H9 (cell line): ENCODE data around the gene C1orf226. TPM values are rescaled to one million over a fixed set of nuclear protein-coding genes. Genes with fewer than 3 reads are reported as not detected.

ENCODE experiments used
- DNase-seq: peaks from one replicate; pipeline ENCODE4 v3.0.0-alpha.2; 2017
- H2AFZ ChIP-seq: one replicate; pipeline ENCODE4 v1.6.1; 2013; ENCODE audit warnings: mild to moderate bottlenecking, low read length, control low read depth, moderate library complexity
- H2AK5ac ChIP-seq: 2 replicates; pipeline ENCODE4 v1.6.1; 2013; ENCODE audit warnings: low read length, control low read depth, mixed read lengths; ENCODE audit not compliant: insufficient read length
- H2BK120ac ChIP-seq: one replicate; pipeline ENCODE4 v1.6.1; 2013; ENCODE audit warnings: low read depth, mild to moderate bottlenecking, low read length, control low read depth, inconsistent platforms; ENCODE audit not compliant: poor library complexity, severe bottlenecking
- H2BK12ac ChIP-seq: 2 replicates; pipeline ENCODE4 v1.6.1; 2013; ENCODE audit warnings: low read length, control low read depth, mixed read lengths, low read depth; ENCODE audit not compliant: insufficient read length
- H2BK15ac ChIP-seq: 2 replicates; pipeline ENCODE4 v1.6.1; 2013; ENCODE audit warnings: low read depth, low read length, control low read depth
- H2BK20ac ChIP-seq: one replicate; pipeline ENCODE4 v1.6.1; 2013; ENCODE audit warnings: low read depth, mild to moderate bottlenecking, low read length, control low read depth, inconsistent platforms; ENCODE audit not compliant: poor library complexity, severe bottlenecking
- H2BK5ac ChIP-seq: 2 replicates; pipeline ENCODE4 v1.6.1; 2013; ENCODE audit warnings: low read length, control low read depth, mixed read lengths; ENCODE audit not compliant: insufficient read length
- H3K14ac ChIP-seq: 2 replicates; pipeline ENCODE4 v1.6.1; 2013; ENCODE audit warnings: low read length, control low read depth; ENCODE audit not compliant: insufficient read depth
- H3K18ac ChIP-seq: 2 replicates; pipeline ENCODE4 v1.6.1; 2013; ENCODE audit warnings: low read depth, mild to moderate bottlenecking, mixed read lengths, low read length, control low read depth; ENCODE audit not compliant: insufficient read length
- H3K23ac ChIP-seq: 2 replicates; pipeline ENCODE4 v1.6.1; 2013; ENCODE audit warnings: low read length, control low read depth, mixed read lengths, low read depth; ENCODE audit not compliant: insufficient read length
- H3K23me2 ChIP-seq: 2 replicates; pipeline ENCODE4 v1.6.1; 2013; ENCODE audit warnings: low read depth, mild to moderate bottlenecking, mixed read lengths, low read length, control low read depth; ENCODE audit not compliant: insufficient read length, poor library complexity, severe bottlenecking
- H3K27ac ChIP-seq: 2 replicates; pipeline ENCODE4 v1.5.1; 2013; ENCODE audit warnings: low read length, control low read depth, mixed read lengths, low read depth; ENCODE audit not compliant: insufficient read length
- H3K27me3 ChIP-seq: 2 replicates; pipeline ENCODE4 v1.6.1; 2013; ENCODE audit warnings: low read length, control low read depth, inconsistent platforms; ENCODE audit not compliant: insufficient read depth
- H3K4ac ChIP-seq: 2 replicates; pipeline ENCODE4 v1.6.1; 2013; ENCODE audit warnings: low read depth, mild to moderate bottlenecking, control low read depth, inconsistent platforms, low read length, moderate library complexity
- H3K4me1 ChIP-seq: 2 replicates; pipeline ENCODE4 v1.6.1; 2013; ENCODE audit warnings: low read length, control low read depth, inconsistent platforms; ENCODE audit not compliant: insufficient read depth
- H3K4me2 ChIP-seq: 2 replicates; pipeline ENCODE4 v1.6.1; 2013; ENCODE audit warnings: low read length, control low read depth, mixed read lengths; ENCODE audit not compliant: insufficient read length, insufficient read depth
- H3K56ac ChIP-seq: 2 replicates; pipeline ENCODE4 v1.6.1; 2013; ENCODE audit warnings: low read depth, mild to moderate bottlenecking, mixed read lengths, low read length, control low read depth; ENCODE audit not compliant: insufficient read length
- H3K79me1 ChIP-seq: 2 replicates; pipeline ENCODE4 v1.6.1; 2013; ENCODE audit warnings: low read depth, mild to moderate bottlenecking, moderate library complexity, low read length, control low read depth, inconsistent platforms; ENCODE audit not compliant: insufficient read depth, poor library complexity, severe bottlenecking
- H3K79me2 ChIP-seq: 2 replicates; pipeline ENCODE4 v1.6.1; 2013; ENCODE audit warnings: low read length, control low read depth, inconsistent platforms; ENCODE audit not compliant: insufficient read depth
- H3K9ac ChIP-seq: 2 replicates; pipeline ENCODE4 v1.6.1; 2013; ENCODE audit warnings: low read length, control low read depth, mixed read lengths; ENCODE audit not compliant: insufficient read length; ENCODE audit errors: extremely low read depth
- H3K9me3 ChIP-seq: one replicate; pipeline ENCODE4 v1.6.1; 2013; ENCODE audit warnings: low read depth, low read length, inconsistent platforms; ENCODE audit not compliant: control insufficient read depth
- H3T11ph ChIP-seq: one replicate; pipeline ENCODE4 v1.6.1; 2013; ENCODE audit warnings: mild to moderate bottlenecking, low read length, control low read depth, inconsistent platforms
- H4K20me1 ChIP-seq: one replicate; pipeline ENCODE4 v1.6.1; 2013; ENCODE audit not compliant: control insufficient read depth, insufficient read length, insufficient read depth
- H4K5ac ChIP-seq: 2 replicates; pipeline ENCODE4 v1.6.1; 2013; ENCODE audit warnings: low read depth, mild to moderate bottlenecking, mixed read lengths, low read length, control low read depth; ENCODE audit not compliant: insufficient read length
- H4K8ac ChIP-seq: replicated peaks from 2 replicates; pipeline ENCODE4 v1.6.1; 2013; ENCODE audit warnings: low read length, control low read depth, mixed read lengths, low read depth; ENCODE audit not compliant: insufficient read length
- H4K91ac ChIP-seq: 2 replicates; pipeline ENCODE4 v1.6.1; 2013; ENCODE audit warnings: low read depth, mild to moderate bottlenecking, moderate library complexity, mixed read lengths, low read length, control low read depth; ENCODE audit not compliant: insufficient read length
- H3K27ac Mint-ChIP-seq, 3 experiments: 2 replicates in 2 of 3; 3 replicates in 1 of 3; pipeline ENCODE4 v1.8.0; 2020 to 2021; ENCODE audit warnings: mixed read lengths in 3 of 3, mild to moderate bottlenecking in 1 of 3, moderate library complexity in 1 of 3
- H3K27me3 Mint-ChIP-seq: 2 replicates; pipeline ENCODE4 v1.8.0; 2021; ENCODE audit warnings: low read depth, mild to moderate bottlenecking, moderate library complexity, mixed read lengths
- H3K36me3 Mint-ChIP-seq, 3 experiments: 2 replicates in 2 of 3; 3 replicates in 1 of 3; pipeline ENCODE4 v1.8.0; 2020 to 2021; ENCODE audit warnings: low read depth in 3 of 3, mixed read lengths in 3 of 3; ENCODE audit not compliant: insufficient read depth in 1 of 3
- H3K4me1 Mint-ChIP-seq, 2 experiments: 2 replicates each; pipeline ENCODE4 v1.8.0; 2020; ENCODE audit warnings: mixed read lengths in 2 of 2
- H3K4me3 Mint-ChIP-seq, 2 experiments: 2 replicates in 1 of 2; 3 replicates in 1 of 2; pipeline ENCODE4 v1.8.0; 2020 to 2021; ENCODE audit warnings: mild to moderate bottlenecking in 2 of 2, mixed read lengths in 2 of 2, moderate library complexity in 1 of 2
- H3K9me3 Mint-ChIP-seq, 2 experiments: 2 replicates in 1 of 2; 3 replicates in 1 of 2; pipeline ENCODE4 v1.8.0; 2020; ENCODE audit warnings: mild to moderate bottlenecking in 2 of 2, mixed read lengths in 2 of 2, moderate library complexity in 1 of 2
- CTCF ChIP-seq: fragments of 200-600 bp; sonication (generic); conservative IDR thresholded peaks from 3 replicates; pipeline ENCODE4 v1.8.0; 2021; ENCODE audit warnings: antibody characterized with exemption, mild to moderate bottlenecking
- WGBS: extraction: QIAGEN DNeasy Blood & Tissue Kit; methylation state at CpG from one replicate; pipeline ENCODE4 v1.1.7; 2013; ENCODE audit warnings: missing lambda C conversion rate, low lambda C conversion rate, mixed read lengths; ENCODE audit not compliant: insufficient read length; ENCODE audit errors: extremely low coverage; 5-methylcytosine and 5-hydroxymethylcytosine counted together
- total RNA-seq: library from RNA; stranded (reverse); gene quantifications from 2 replicates; pipeline ENCODE4 v1.2.1, GENCODE V29; 2021

C1orf226 gene
- total RNA-seq, 1 experiment from 2014 or later: 11.5 TPM

GRCh38 chr1:162347281-162347680 lies 34.2 kb upstream of the C1orf226 start:
- no CpG with 5 or more reads among the region's 3 CpGs for WGBS
- Histone ChIP-seq H3K23me2 (no peaks in the 10 kb centered on the region), H3K79me2 (no peaks in the 10 kb centered on the region), H3K27me3 (no peaks in the 10 kb centered on the region), H3K4ac (no peak overlapping the region), H3K27ac (no peak overlapping the region), H3K56ac (no peak overlapping the region), H3K23ac (no peak overlapping the region), H3K18ac (no peak overlapping the region), H3K4me1 (no peaks in the 10 kb centered on the region), H3K79me1 (no peaks in the 10 kb centered on the region), H3K9me3 (no peaks in the 10 kb centered on the region), H2BK120ac (no peak overlapping the region), H2AFZ (no peak overlapping the region), H4K5ac (no peak overlapping the region), H2BK15ac (no peak overlapping the region), H3K14ac (no peak overlapping the region), H3K9ac (no peak overlapping the region), H4K20me1 (no peaks in the 10 kb centered on the region), H4K8ac (no peak overlapping the region), H4K91ac (no peak overlapping the region), H2AK5ac (no peak overlapping the region), H3K4me2 (no peak overlapping the region), H3T11ph (no peak overlapping the region), H2BK20ac (no peak overlapping the region), H2BK12ac (no peak overlapping the region), H2BK5ac (no peak overlapping the region)
- Mint-ChIP-seq H3K36me3 (peaks cover 5 to 16% (median 8%) of the 10 kb centered on the region in 3 experiments; a peak in 6 of 7 replicates), H3K4me3 (no peak overlapping the region), H3K27me3 (no peaks in the 10 kb centered on the region), H3K27ac (no peak overlapping the region; a peak in 1 of 7 replicates), H3K4me1 (peaks cover 5 to 6% of the 10 kb centered on the region in 2 experiments), H3K9me3 (no peaks in the 10 kb centered on the region)
- no peak for TF ChIP-seq CTCF
- no peak for DNase-seq
